HG03064 (cell line): ENCODE measurements around the gene TPSG1.
"Not testable (repeated sequence)": the region's sequence is repeated elsewhere in the genome, so short reads cannot be mapped to it uniquely, and the experiment has no call there.

Experiments used
- ATAC-seq: cut with Tn5 transposase; IDR thresholded peaks from one replicate; pipeline ENCODE4 v1.9.1; 2021; ENCODE audit warnings: low read depth; ENCODE audit not compliant: unreplicated experiment

Gene TPSG1

GRCh38 chr16:1232049-1232748 lies 7.1 kb upstream of the TPSG1 start:
- ATAC-seq = not testable (repeated sequence)

- not testable (repeated sequence) for ATAC-seq
Observed at GRCh38 chr16:1231301-1231700, 6.2 kb upstream of the TPSG1 start.

- not testable (repeated sequence) for ATAC-seq
Observed at GRCh38 chr16:1230471-1231212, 5.6 kb upstream of the TPSG1 start.

GRCh38 chr16:1230084-1230470 lies 5.0 kb upstream of the TPSG1 start, which contains the start of gene TPSB2:
Gene TPSB2, minus strand, starts transcription at chr16:1230184. Its CDS starts 233 bp downstream, at chr16:1229951.
- not testable (repeated sequence) for ATAC-seq

GRCh38 chr16:1229476-1229875 lies 4.4 kb upstream of the TPSG1 start:
- ATAC-seq = not testable (repeated sequence)

GRCh38 chr16:1228227-1228626 lies 3.2 kb upstream of the TPSG1 start:
- ATAC-seq = not testable (repeated sequence)

GRCh38 chr16:1226692-1227091 lies 1.6 kb upstream of the TPSG1 start:
- not testable (repeated sequence) for ATAC-seq

- ATAC-seq = not testable (repeated sequence)
Observed at GRCh38 chr16:1225728-1226311, 752 bp upstream of the TPSG1 start.

- ATAC-seq = no peak
Observed at GRCh38 chr16:1224558-1224957, 510 bp downstream of the TPSG1 start.

- no peak for ATAC-seq
Observed at GRCh38 chr16:1223355-1224214, 1.5 kb downstream of the TPSG1 start.

GRCh38 chr16:1222553-1223354 lies 2.3 kb downstream of the TPSG1 start:
- no peak for ATAC-seq

- ATAC-seq = no peak
Observed at GRCh38 chr16:1221628-1222552, 3.2 kb downstream of the TPSG1 start.

GRCh38 chr16:1220841-1221627 lies 4.0 kb downstream of the TPSG1 start:
- ATAC-seq = no peak

GRCh38 chr16:1220098-1220728 lies 4.9 kb downstream of the TPSG1 start:
- no peak for ATAC-seq

- no peak for ATAC-seq
Observed at GRCh38 chr16:1218930-1219611, 6.0 kb downstream of the TPSG1 start.

- ATAC-seq = no peak
Observed at GRCh38 chr16:1218061-1218929, 6.8 kb downstream of the TPSG1 start.
